Measurements from ENCODE around the gene PTPRO.

DNA sequence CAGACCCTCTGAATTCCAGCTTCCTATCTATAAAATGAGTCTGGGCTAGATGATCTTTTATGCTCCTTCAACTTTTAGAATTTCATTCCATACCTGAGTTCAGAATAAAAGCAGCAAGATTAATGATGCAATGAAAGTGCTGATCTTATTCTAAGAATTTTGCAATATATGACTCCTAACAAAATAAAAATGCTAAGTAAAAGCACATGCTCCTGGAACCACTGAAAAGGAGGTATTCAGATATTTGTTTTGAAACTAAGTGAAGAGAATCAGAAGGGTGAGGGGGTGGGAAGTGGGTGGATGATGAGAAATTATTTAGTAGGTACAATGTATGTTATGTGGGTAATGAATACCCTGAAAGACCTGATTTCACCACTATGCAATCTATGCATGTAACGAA, 216.6 kb downstream of the PTPRO start:
- TF ChIP-seq EP300 (IDR thresholded peaks at IDR 0.05; ENCODE audit: borderline replicate concordance in 1 of 2, low read depth in 1 of 2, low read length in 1 of 2) (no peak), TAF1 (IDR thresholded peaks at IDR 0.05; ENCODE audit: borderline replicate concordance, low read depth, low read length) (no peak)

All from SK-N-SH (cell line).